GM18517 (cell line): Measurements from ENCODE around the gene MRFAP1L1.
"Not testable (repeated sequence)": the region's sequence is repeated elsewhere in the genome, so short reads cannot be mapped to it uniquely, and the experiment has no call there.

Source experiments
- ATAC-seq: cut with Tn5 transposase; IDR thresholded peaks from one replicate; pipeline ENCODE4 v1.9.1; 2021; ENCODE audit warnings: mild to moderate bottlenecking, moderate library complexity; ENCODE audit not compliant: unreplicated experiment

MRFAP1L1 gene

DNA sequence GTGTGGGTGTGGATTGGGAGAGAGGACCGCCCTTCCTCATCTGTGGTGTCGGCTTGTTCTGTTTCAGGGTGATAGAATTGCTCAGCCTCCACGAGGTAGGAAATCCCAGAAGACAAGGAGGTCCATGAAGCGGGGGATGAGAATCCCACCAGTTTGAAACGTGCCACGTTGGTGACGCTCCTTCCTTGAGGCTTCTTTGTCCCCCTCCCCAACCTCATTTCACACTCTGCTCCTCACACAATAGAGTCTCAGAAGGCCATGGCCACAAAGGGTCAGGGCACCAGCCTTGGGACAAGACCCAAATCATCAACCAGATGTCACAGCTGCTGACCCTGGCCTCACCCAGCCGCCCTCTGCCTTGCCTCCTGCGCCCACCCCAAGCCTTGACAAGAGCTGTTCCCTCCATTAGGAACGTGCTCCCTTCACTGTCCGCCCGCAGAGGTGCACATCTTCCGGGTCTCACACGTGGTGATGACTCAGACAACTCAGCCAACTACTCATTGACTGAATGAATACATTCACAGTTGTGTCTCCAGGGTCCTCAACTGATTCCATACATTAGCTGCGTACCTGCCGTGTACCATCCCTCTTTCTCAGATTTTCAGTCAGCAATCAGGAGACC, 24.6 kb upstream of the MRFAP1L1 start:
- no peak for ATAC-seq

DNA sequence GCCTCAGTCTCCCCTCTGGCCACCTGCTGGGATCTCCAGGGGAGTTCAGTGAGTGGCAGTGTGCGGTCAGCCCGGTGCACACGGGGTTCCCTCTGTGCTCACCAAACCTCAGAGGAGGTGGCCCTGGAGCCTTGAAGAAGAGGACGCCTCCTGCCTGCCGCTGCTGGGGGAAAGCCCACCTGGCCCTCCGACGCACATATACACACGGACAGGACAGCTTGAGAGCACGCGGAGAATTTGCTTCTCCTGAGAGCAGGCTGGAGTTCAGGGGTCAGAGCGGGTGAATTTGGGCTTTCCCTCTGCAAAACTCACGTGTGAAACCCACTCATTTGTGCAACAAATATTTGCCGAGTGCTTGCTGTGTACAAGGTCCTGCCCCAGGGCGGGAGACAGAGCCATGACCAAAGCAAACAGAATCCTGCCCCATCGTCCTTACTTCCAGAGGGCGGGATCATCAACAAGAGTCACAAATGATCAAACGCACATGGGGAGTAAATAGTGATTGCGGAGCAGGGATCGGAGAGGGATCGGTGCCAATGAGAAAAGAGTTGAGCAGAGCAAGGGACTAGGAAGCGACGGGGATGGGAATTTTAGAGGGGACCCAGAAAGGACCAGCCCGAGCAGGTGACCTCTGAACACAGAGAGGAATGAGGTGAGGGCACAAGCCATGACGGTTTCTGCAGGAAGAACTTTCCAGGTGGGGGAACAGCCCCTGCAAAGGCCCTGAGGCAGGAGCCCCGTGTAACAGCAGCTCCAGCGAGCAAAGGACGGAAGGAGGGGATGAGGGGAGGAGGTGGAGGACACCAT, 23.9 kb upstream of the MRFAP1L1 start:
- no peak for ATAC-seq

DNA sequence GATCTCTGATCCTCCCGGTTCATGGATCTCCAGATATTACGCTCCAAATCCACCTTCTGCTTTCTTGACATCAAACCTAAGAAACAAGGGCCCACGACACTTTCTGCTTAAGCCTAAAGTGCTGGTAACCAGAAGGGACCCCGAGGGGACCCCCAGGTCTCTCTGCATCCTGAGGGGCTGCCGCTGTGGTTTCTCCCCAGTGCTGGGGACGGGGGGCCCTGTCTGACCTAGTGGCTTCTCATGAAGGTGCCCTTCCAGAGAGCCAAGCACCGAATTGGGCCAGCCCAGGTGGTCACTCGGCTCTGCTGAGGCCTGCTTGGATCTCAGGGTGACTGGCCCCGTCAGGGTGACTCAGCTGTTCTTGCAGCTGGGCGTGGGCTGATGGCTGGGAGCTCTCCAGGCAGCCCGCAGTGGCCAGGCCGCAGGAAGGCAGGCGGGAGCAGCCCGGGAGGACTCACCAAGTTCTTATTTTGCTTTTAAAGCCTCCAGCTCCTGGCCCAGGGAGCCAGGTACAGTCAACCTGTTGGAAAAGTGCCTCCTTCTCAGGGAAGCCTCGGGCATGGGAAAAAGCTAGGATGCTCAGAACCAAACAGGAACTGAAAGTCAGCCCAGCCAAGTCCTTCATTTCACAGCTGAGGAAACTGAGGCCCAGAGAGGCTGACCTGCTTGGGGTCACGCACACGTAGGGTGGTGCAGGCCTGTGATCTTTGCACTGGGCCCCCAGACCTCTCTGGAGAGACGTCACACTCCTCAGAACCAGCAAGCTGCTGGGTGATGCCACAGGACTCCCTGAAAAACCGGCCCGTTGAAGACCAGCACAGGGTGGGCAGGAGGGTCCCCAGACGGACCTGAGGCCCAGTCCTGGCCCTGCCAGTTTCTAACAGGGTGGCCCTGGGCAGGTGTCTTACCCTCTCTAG, 23.0 kb upstream of the MRFAP1L1 start:
- ATAC-seq = no peak

DNA sequence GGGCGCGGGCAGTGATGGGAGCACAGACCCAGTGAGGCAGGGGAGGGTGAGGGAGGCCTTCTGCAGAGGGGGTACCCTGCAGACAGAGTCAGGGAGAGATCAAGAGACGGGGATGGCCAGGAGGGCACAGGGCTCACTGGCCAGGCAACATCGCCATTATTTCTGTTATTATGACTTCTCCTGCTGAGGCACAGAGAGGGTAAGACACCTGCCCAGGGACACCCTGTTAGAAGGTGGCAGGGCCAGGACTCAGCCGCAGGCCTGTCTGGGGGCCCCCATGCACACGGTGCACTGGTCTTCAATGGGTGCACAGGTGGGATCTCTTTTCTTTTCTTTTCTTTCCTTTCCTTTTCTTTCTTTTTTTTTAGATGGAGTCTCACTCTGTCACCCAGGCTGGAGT, 22.1 kb upstream of the MRFAP1L1 start:
- ATAC-seq = no peak

DNA sequence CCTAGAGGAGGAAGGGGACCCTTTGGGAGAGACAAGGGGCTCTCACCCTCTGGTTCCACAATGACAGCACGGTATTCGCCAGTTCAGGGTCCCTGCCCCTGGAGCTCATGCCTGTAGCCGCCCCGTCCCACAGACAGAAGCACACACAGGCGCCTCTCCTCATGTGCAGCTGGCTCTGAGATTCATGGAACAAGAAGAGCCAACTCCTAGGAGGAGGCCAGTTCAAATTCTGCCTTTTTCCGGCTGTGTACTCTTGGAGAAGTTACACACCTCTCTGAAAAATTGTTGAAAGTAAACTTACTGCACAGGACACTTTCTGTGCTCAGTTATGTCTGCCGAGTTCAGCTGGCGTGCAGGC, 21.6 kb upstream of the MRFAP1L1 start:
- no peak for ATAC-seq

DNA sequence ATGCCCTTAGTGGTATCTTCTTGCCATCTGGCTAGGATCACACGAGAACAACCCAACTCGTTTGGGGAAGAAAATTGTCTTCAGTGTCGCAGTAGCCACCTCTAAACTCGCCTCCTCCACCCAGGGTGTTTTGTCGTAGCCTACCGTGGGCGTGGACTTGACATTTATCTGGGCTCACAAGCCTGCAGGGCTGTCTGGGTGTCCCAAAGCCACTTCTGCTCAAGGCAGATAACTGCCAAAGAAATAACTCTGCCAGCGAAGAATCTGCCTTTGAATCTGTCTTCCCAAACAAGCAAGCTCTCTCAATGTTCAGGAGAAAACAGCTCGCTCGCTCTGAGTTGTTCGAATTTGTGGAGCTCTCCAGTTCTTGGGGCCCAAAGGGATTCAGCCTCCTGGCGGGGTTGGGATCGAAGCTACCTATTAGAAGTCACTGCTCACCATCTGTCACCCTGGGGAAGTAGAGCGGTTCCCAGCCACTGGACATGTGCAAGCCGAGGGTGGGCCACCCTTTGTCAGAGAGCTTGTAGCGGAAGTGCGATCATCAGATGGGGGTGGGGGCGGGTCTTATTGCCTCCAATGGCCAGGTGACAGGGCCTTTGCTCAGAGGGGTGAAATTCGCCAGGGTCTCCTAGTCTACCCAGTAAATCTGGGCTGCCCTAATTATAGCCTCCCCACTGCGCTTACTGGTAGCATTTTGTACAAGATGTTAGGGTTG, 21.1 kb upstream of the MRFAP1L1 start:
- no peak for ATAC-seq

DNA sequence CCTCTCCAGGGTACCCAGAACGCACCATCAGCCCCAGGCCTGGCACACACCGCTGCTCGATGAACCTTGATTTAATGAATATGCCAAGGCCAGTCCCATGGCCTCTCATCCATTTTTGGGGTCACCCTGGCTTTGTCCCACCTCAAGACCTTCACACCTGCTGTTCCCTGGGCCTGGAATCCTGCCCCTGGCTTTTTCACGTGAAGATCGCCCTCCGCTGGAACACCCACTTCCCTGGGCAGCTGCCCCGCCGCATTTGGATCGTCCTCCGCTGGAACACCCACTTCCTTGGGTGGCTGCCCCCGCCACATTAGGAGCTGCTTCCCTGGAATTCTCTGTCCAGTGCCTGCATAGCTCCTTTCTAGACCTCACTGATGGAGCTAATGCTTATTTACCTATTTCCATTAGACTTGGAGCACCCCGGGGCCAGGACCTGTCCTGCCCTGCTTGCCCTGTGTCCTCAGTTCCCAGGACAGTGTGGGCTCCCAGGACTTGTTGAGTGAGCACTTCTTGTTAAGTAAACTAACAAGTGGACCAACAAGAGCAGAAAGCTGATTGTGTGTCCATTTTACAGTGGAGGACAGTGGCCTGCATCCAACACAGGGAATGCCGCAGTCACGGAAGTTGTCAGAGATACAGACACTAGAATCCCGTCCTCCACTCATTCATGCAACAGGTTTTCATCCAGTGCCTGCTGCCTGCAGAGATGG, 18.8 kb upstream of the MRFAP1L1 start:
- no peak for ATAC-seq

DNA sequence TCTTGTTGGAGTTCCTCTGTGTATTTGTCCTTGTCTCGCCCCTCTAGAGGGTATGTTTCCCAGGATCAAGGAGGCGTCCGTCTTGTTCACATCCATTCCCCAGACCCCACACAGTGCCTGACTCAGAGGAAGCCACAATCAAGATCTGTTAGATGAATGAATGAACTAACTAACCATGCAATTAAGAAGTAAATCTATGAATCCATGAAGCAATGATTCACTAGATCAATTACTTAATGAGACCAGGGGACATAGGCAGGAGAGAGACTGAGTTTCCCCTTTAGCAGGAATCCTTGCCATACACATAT, 18.2 kb upstream of the MRFAP1L1 start:
- no peak for ATAC-seq

DNA sequence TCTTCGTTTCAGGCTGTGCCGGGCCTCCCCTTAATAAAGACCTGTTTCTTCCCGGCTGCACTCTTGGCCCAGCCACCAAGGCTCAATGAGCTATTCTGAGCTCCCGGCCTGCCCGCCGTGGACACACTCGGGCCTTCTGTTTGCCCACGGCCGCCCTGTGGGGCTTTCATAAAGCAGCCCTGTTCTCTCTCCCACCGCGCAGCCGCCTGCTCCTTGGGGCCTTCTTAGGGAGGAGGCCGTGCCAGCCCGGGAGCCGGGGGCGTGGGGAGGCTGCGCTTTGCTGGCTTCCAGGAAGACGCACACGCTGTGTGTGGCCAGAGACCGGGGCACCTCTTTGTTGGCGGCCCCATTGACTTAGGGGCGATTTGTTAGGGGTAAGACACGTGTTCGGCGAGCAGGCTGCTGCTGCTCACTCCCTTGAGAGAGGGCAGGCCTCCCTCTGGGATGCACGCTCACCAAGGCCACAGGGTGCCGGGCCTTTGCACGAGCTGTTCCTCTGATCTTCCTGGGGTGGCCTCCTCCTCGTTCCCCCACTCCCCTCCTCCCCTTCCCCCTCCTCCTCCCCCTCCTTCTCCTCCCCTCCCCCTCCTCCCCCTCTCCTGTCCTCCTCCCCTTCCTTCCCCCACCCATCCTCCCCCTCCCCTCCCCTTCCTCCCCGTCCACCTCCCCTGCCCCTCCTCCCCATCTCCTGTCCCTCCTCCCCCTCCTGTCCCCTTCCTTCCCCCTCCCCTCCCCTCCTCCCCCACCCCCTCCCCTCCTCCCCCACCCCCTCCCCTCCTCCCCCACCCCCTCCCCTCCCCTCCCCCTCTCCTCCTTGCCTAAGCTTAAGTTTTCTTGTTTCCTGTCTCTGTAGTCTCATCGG, 17.6 kb upstream of the MRFAP1L1 start:
- ATAC-seq = no peak

DNA sequence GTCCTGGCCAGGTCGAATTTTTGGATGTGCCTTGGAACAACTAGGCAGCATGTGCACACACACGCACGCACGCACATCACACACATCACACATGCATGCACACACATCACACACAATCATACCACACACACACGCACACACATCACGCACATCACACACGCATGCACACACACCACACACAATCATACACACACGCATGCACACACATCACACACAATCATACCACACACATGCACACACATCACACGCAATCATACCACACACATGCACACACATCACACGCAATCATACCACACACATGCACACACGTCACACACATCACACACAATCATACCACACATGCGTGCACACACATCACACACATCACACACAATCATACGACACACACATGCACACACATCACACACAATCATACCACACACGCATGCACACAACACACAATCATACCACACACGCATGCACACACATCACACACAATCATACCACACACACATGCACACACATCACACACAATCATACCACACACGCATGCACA, 15.8 kb upstream of the MRFAP1L1 start:
- not testable (repeated sequence) for ATAC-seq

DNA sequence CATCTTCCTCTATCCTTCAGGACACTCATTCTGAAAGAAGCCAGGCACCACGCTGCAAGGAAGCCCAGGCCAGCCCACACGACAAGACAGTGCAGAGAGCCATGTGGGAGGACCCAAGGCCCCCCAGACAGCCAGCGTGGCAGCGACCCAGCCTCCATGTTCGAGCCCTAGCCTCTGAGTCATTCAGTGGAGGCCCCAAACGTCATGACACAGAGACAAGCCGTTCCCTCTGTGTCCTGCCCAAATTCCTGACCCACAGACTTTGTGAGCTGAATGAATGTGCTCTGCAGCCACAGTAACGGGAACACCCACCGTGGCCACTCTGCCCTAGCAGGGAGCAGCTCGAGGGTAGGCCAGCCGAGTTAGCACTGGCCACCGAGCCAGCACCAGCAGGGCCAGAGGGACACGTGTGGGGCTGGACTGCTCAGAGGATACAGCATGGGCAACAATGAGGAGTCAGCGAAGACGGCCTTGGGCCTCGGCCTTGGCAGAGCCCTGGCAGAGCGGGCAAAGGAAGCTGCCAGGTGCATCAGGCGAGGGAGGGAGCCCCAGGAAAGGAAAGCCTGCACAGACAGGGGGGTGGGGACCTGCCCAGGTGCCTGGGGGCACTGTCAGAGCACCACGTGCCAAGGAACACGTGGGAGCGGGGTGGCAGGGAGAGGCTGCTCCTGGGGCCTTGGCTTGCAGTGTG, 14.9 kb upstream of the MRFAP1L1 start:
- no peak for ATAC-seq

DNA sequence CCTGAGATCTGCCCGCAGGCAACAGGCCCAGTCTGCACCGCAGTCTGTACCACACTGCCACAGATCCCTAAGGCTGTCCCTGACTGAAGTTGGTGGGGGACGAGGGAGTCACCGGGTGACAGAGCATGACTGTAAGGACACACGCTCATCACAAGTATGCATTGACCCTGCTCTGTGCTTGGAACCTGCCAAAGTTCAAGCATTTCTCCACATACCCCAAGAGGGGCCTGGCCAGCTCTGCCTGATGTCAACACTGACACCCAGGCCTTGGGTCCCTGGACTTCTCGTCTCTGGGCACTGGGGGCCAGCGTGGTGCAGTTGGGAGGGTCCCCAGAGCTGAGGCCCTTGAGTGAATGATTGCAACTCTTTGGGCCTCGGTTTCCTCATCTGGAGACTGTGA, 14.2 kb upstream of the MRFAP1L1 start:
- ATAC-seq = no peak

DNA sequence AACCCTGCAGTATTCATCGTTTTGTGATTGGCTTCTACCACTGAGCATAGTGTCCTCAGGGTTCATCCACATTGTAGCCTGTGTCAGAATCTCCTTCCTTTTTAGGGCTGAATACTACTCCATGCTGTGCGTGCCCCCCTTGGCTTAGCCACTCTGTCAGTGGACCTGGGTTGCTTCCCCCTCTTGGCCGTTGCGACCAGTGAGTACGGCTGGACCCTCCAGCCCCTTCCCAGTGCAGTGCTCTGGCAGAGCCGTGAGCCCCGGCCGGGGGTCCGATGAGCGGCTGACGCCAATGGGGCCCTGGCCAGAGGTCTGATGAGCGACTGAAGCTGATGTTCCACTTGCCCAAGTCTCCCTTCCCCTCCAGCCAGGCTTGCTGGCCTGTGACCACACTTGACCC, 13.2 kb upstream of the MRFAP1L1 start:
- no peak for ATAC-seq

DNA sequence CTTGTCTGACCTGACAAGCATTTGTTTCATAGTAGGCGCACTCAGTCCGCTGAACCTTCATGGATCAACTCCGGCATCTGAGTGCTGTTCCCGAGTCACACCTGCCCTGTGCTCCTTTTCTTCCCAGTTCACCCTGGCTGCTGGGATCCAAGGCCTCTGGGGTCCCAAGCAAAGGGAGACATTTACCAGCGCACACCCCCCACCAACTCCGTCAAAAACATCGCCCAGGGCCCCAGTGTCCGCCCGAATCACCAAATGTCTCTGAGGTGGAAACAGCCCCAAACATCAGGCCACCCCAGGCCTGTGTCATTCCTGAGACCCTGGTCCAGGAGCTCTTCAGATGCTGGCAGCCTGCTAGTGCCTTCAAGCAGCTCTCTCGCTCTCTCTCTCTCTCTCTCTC, 11.5 kb upstream of the MRFAP1L1 start:
- ATAC-seq = no peak

DNA sequence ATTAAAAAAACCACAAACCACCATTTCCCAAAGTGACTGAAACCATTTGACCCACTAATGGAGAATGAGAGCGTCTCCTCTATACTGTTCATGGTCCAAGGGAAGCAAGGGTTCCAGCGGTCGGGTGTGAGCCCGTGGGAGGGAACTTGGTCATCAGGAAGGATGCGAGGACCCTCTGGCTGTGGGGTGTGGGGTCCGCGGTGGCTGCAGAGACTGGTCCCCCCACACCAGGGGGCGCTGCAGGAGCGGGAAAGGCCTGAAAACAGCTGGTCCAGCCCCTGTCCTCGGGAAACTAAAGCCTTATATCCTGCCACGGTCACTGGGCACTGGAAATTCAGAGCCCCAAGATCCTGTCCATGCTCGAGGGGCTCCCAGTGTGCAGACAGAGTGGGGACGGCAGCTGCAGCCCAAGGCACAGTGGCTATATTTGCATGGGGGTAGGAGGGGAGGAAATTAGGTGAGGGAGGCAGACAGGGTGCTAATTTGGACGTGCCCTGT, 10.6 kb upstream of the MRFAP1L1 start:
- no peak for ATAC-seq

DNA sequence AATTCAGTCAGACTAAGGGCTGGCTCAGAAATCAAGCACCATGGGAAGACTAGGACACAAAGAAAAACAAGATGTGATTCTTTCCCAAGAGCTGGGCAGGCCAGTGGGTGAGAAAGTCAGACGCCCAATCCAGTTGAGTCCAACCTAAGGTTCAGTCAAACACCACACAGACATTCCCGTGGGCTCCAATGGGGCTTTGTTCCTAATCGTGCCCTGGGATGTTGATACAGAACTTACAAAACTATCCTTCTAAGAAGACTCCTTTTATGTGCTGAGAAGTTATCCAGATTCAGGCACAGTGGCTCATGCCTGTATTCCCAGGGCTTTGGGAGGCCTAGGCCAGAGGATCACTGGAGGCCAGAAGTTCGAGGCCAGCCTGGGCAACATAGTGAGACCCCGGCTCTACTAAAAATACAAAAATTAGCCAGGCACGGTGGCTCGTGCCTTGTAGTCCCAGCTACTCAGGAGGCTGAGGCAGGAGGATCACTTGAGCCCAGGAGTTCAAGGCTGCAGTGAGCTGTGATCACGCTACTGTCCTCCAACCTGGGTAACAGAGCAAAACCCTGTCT, 10.0 kb upstream of the MRFAP1L1 start:
- ATAC-seq = no peak

DNA sequence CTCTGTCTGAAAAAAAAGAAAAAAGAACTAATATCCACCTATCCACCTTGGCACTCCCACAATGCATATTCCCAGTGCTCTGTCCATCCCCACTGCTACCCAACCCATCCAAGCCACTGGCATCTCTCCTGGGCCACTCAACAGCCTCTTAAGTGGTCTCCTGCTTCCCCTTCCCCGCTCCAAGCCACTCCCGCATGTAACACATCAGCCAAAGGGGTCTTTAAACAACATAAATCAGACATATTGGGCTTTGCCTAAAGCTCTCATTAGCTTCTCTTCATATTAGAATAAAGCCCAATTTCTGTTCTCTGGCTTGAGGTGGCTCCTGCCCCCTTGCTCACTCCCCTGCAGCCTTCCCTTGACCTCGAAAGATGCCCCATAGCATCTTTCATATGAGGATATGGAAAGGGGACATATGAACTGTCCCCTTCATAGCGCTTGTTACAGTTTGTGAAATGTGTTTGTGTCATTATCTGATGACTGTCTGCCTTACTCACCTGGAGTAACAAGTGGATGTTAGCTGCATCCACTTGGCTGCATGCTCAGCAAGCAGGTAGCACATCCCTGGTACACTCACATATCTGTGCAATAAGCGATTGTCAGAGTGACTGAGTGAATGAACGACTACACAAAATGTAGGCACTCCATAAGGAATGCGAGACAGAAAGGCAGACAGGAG, 9.4 kb upstream of the MRFAP1L1 start:
- no peak for ATAC-seq
